Measurements from ENCODE around the gene NAV1. TPM values are rescaled to one million over a fixed set of nuclear protein-coding genes. Genes with fewer than 3 reads are reported as not detected.

NAV1 gene
- total and polyA plus RNA-seq, 2 of the 8 experiments (the other 6 are each of a cell fraction or from before 2014, with no cell fraction given), result 9.9 to 42.7 TPM

DNA sequence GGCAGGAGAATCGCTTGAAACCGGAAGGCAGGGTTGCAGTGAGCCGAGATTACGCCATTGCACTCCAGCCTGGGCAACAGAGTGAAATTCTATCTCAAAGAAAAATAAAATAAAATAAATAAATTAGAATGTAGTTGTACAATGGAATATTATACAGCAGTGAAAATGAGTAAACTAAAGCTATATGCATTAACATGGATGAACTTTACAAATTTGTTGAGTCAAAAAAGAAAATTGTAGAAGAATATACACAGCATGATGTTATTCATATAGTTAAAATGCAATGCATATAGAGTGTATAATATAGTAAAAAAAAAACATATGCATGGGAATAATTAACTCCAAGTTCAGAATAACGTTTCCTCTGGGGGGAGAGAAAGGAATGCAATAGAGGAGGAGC lies 11.0 kb upstream of the NAV1 start (continued):
- TF ChIP-seq RAD21 (IDR thresholded peaks at IDR 0.05 in 1 of 2, conservative IDR thresholded peaks at IDR 0.05 in 1 of 2; ENCODE audit: low read depth in 2 of 2, low read length in 2 of 2) (no peak), POLR2AphosphoS5 (IDR thresholded peaks at IDR 0.05; ENCODE audit: low read depth, low read length) (no peak), TAF1 (IDR thresholded peaks at IDR 0.05; ENCODE audit: low read depth, low read length) (no peak), RBBP5 (IDR thresholded peaks at IDR 0.05; ENCODE audit: borderline replicate concordance, low read depth, low read length) (no peak), TCF12 (IDR thresholded peaks at IDR 0.05; ENCODE audit: low read depth, low read length) (no peak), CTBP2 (IDR thresholded peaks at IDR 0.05; ENCODE audit: borderline replicate concordance, insufficient read depth, insufficient read length, low read length) (no peak), CBX5 (IDR thresholded peaks at IDR 0.05; ENCODE audit: low read depth, low read length) (no peak)
- TF ChIP-seq, protein P1, sequence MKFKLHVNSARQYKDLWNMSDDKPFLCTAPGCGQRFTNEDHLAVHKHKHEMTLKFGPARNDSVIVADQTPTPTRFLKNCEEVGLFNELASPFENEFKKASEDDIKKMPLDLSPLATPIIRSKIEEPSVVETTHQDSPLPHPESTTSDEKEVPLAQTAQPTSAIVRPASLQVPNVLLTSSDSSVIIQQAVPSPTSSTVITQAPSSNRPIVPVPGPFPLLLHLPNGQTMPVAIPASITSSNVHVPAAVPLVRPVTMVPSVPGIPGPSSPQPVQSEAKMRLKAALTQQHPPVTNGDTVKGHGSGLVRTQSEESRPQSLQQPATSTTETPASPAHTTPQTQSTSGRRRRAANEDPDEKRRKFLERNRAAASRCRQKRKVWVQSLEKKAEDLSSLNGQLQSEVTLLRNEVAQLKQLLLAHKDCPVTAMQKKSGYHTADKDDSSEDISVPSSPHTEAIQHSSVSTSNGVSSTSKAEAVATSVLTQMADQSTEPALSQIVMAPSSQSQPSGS (IDR thresholded peaks at IDR 0.05; ENCODE audit: low read length), result no peak

Measured in H1 (cell line).